ENCODE measurements around the gene INSRR. TPM values are rescaled to one million over a fixed set of nuclear protein-coding genes. Genes with fewer than 3 reads are reported as not detected.

The INSRR gene
- total RNA-seq, 2 donors from 2014 or later: not detected

GRCh38 chr1:156864796-156865195, 5.9 kb upstream of the INSRR start:
- Histone ChIP-seq H3K4me3 (no peak overlapping the region), H3K9ac (ENCODE audit: low read depth in 2 of 2, low read length in 2 of 2) (no peak overlapping the region), H3K9me3 (no peaks in the 10 kb centered on the region), H3K27me3 (peaks cover 23% of the 10 kb centered on the region), H3K27ac (no peak overlapping the region), H3K4me1 (peaks cover under 1% of the 10 kb centered on the region), H3K36me3 (no peaks in the 10 kb centered on the region)
- intact Hi-C loops (cut with DNase I): loop anchor here (10.0 kb wide), 1 partner anchor 240 kb away; no protein-coding TSS in a partner anchor
- no peak for TF ChIP-seq CTCF (IDR thresholded peaks at IDR 0.05)
- DNase-seq: no peak

GRCh38 chr1:156863631-156864030, 4.7 kb upstream of the INSRR start:
- Histone ChIP-seq H3K36me3 (no peaks in the 10 kb centered on the region), H3K27me3 (peaks cover 34% of the 10 kb centered on the region), H3K27ac (no peak overlapping the region), H3K9ac (ENCODE audit: low read depth in 2 of 2, low read length in 2 of 2) (no peak overlapping the region), H3K4me3 (no peak overlapping the region), H3K4me1 (peaks cover 7% of the 10 kb centered on the region), H3K9me3 (no peaks in the 10 kb centered on the region)
- intact Hi-C loops (cut with DNase I): loop anchor here (10.0 kb wide), 1 partner anchor 239 kb away; no protein-coding TSS in a partner anchor
- TF ChIP-seq CTCF (IDR thresholded peaks at IDR 0.05): no peak
- DNase-seq: no peak

- Histone ChIP-seq H3K4me3 (no peak overlapping the region), H3K9me3 (no peaks in the 10 kb centered on the region), H3K4me1 (peaks cover 7% of the 10 kb centered on the region), H3K27me3 (peaks cover 38% of the 10 kb centered on the region), H3K36me3 (no peaks in the 10 kb centered on the region), H3K27ac (no peak overlapping the region), H3K9ac (ENCODE audit: low read depth in 2 of 2, low read length in 2 of 2) (no peak overlapping the region)
- no peak for DNase-seq
- TF ChIP-seq CTCF (IDR thresholded peaks at IDR 0.05): no peak
- intact Hi-C loops (cut with DNase I): loop anchor here (10.0 kb wide), 1 partner anchor 238 kb away; no protein-coding TSS in a partner anchor
Measured at GRCh38 chr1:156862997-156863599, 4.2 kb upstream of the INSRR start.

GRCh38 chr1:156862584-156862983, 3.7 kb upstream of the INSRR start:
- Histone ChIP-seq H3K4me1 (peaks cover 7% of the 10 kb centered on the region), H3K36me3 (no peaks in the 10 kb centered on the region), H3K9ac (ENCODE audit: low read depth in 2 of 2, low read length in 2 of 2) (no peak overlapping the region), H3K27ac (no peak overlapping the region), H3K9me3 (no peaks in the 10 kb centered on the region), H3K4me3 (no peak overlapping the region), H3K27me3 (peaks cover 40% of the 10 kb centered on the region)
- TF ChIP-seq CTCF (IDR thresholded peaks at IDR 0.05): no peak
- intact Hi-C loops (cut with DNase I): loop anchor here (10.0 kb wide), 1 partner anchor 238 kb away; no protein-coding TSS in a partner anchor
- no peak for DNase-seq

GRCh38 chr1:156860628-156861423, 1.9 kb upstream of the INSRR start, which contains the start of gene NTRK1:
TSS of gene NTRK1 (plus strand) at chr1:156860865. CDS start at chr1:156860935, 70 bp downstream.
- intact Hi-C loops (cut with DNase I): loop anchor here (10.0 kb wide), 1 partner anchor 236 kb away; no protein-coding TSS in a partner anchor

More at GRCh38 chr1:156860628-156861423, 1.9 kb upstream of the INSRR start, which contains the start of gene NTRK1:
- no peaks in the 10 kb centered on the region for H3K9me3 ChIP-seq
- no peak for TF ChIP-seq CTCF (IDR thresholded peaks at IDR 0.05)
- H3K27me3 ChIP-seq: peaks cover 43% of the 10 kb centered on the region
- peaks cover 7% of the 10 kb centered on the region for H3K4me1 ChIP-seq
- peak within 1 kb of the TSS; percentile 27 for H3K4me3 ChIP-seq
- peak; percentile 24 for DNase-seq
- H3K27ac ChIP-seq: no peak within 1 kb of the TSS
- no peaks in the 10 kb centered on the region for H3K36me3 ChIP-seq
- H3K9ac ChIP-seq (ENCODE audit: low read depth in 2 of 2, low read length in 2 of 2): no peak within 1 kb of the TSS
